Stomach (tissue), 4 donors: ENCODE data around the gene PIEZO1.

Experiments
- POLR2A ChIP-seq, 4 donors: fragments of 450-650 bp; IDR thresholded peaks; one replicate each; pipeline ENCODE4 v1.6.1; 2016; ENCODE audit warnings: antibody characterized with exemption in 4 of 4, control low read depth in 2 of 4, mild to moderate bottlenecking in 1 of 4, moderate library complexity in 1 of 4
- POLR2AphosphoS5 ChIP-seq, 3 donors: sonication (generic); formaldehyde crosslinking; IDR thresholded peaks; one replicate each; pipeline ENCODE4 v1.6.1; 2016; ENCODE audit warnings: antibody characterized with exemption in 3 of 3
- TF ChIP-seq, protein P1 (sequence below), 7 experiments: fragments of 450-650 bp in 4 of 7; fragments of 200-600 bp in 3 of 7; sonication (generic) in 3 of 7; IDR thresholded peaks; one replicate each; pipeline ENCODE4 v1.5.1; 2016 to 2019; ENCODE audit warnings: antibody characterized with exemption in 7 of 7, control low read depth in 2 of 7, mild to moderate bottlenecking in 1 of 7

DNA sequence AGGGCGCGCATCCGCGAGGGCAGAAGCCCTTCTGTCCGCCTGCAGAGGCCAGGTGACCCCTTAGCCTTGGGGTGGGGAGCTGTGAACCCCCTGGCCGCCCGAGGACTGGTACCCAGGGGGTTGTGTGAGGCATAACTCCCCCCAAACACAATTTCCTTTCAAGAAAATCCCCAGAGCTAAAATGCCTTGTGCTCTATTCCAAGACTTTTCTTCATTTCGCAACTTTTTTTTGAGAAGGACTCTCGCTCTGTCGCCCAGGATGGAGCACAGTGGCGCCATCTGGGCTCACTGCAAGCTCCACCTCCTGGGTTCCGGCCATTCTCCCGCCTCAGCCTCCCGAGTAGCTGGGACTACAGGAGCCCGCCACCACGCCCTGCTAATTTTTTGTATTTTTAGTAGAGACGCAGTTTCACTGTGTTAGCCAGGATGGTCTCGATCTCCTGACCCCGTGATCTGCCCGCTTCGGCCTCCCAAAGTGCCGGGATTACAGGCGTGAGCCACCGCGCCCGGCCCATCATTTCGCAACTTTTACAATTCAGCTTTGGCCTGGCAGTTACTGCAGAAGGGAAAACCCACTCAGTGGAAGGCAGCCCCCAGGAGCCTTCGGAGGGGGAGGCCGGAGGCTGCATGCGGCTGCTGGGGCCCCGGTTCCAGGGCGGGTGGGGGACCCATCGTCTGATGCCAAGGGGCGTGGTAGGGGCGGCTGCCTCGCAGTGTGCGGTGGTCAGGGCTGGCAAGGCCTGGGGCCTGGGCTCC lies 27.7 kb upstream of the PIEZO1 start:
- no peak for TF ChIP-seq POLR2A (IDR thresholded peaks at IDR 0.05)
- TF ChIP-seq, protein P1, sequence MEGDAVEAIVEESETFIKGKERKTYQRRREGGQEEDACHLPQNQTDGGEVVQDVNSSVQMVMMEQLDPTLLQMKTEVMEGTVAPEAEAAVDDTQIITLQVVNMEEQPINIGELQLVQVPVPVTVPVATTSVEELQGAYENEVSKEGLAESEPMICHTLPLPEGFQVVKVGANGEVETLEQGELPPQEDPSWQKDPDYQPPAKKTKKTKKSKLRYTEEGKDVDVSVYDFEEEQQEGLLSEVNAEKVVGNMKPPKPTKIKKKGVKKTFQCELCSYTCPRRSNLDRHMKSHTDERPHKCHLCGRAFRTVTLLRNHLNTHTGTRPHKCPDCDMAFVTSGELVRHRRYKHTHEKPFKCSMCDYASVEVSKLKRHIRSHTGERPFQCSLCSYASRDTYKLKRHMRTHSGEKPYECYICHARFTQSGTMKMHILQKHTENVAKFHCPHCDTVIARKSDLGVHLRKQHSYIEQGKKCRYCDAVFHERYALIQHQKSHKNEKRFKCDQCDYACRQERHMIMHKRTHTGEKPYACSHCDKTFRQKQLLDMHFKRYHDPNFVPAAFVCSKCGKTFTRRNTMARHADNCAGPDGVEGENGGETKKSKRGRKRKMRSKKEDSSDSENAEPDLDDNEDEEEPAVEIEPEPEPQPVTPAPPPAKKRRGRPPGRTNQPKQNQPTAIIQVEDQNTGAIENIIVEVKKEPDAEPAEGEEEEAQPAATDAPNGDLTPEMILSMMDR (IDR thresholded peaks at IDR 0.05): no peak
- TF ChIP-seq POLR2AphosphoS5 (IDR thresholded peaks at IDR 0.05): peak in 1 of 3 donors; percentile 2
